ENCODE measurements around the gene GZF1.

GRCh38 chr20:23413862-23414422 is 52.0 kb downstream of the GZF1 start:
- TF ChIP-seq EZH2phosphoT487 (IDR thresholded peaks at IDR 0.05; ENCODE audit: insufficient read depth, low read depth): no peak
- no peak for TF ChIP-seq EZH2 (IDR thresholded peaks at IDR 0.05; ENCODE audit: insufficient read depth, poor library complexity, severe bottlenecking)

All from GM23248 (cell line).